ENCODE measurements around the gene NBEA.

NBEA gene

DNA sequence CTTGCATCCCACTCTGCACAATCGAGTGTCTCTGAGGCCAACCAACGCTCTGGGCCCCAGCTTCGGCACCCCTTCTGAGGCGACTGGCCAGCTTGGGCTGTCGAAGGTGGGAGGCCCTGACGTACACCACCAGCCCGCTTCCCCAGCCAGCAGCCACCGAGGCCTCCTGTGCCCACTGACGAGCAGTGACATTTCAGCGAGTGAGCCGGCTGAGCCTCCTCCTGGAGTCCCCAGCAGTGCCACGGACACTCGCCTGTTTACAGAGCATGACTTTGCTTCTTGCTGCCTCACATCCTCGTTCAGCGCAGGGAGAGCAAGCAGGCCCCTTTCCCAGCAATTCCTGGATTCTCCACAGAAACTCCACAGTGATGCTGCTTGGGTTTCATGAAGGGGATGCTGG lies 774.7 kb downstream of the NBEA start:
- DNase-seq: no peak

DNA sequence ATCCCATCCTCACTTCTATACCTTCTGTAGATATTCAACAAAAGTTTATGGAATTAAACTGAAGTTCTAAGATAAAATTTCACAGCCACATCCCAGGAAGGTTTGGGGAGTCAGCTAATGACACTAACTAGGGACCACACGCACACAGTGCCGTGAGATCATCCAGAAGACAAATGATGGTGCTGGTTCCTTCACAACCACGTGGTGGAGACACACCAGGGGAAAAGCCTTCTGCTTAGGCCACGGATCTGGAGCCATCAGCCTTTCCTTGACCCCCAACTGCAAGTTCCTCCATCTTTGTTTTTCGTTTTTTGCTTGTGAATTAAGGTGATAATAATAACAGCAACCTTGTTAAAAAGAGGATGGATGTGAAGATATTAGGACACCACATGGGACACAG lies 776.0 kb downstream of the NBEA start:
- no peak for DNase-seq

DNA sequence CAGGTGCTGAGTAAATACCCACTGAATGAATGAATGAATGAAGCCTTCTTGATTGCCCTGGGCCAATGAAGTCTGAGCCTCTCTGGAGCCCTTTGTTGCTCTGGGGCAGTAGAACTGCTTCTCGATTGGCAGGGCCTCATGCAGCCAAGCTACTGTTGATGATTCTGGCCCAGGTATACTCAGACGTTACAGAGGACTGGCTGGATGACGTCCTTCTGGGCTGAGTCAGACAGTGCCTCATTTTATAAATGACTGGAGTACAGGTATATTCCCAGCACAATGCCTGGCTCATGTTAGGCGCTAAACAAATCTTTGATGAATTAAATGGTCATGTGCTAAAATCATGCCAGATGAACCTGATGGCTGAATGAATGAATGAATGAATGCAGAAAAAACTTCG lies 778.2 kb downstream of the NBEA start:
- no peak for DNase-seq

DNA sequence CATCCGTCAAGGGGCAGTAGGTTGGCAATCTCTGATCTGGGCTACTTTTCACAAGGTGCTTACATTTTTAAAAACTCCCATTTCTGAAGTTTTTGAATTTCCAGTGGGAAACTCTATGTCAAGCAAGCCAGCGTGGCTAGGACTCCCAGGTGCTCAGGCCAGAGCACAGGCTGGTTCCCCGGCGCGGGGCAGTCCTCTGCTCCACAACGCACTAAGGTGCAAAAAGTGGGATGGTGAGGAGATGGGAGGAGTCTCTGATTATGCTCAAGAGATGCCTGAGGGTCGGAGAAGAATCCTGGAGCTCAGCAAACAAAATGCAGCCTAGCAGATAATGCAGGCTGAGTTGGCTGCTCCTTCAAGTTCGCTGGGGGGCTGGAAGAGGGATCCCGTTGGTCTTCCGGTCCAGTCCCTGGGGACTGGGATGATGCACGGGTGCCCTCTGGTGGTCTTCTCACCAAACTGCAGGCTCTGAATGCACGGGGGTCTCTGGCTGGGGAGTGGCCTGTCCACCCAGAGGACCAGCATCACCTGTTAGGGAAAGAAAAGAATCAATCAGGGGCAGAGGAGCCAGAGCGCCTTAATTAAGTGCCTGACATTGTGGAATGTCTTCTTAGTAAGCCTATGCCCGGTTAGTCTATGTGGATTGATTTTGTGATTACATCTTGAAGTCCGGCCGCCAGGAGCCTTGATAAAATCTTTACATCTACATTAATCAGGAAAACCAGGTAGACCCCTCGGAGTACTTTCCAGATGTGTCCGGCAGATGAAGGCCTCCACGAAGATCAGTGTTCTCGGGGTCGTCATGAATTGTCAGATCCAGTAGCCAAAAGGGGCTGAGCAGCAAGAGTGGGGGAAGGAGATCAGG lies 778.9 kb downstream of the NBEA start:
- DNase-seq: peak; percentile 40

All from NCI-H2171 treated with DMSO at 0.1 percent for 48 hours (cell line).